Measurements from ENCODE around the gene VAMP4. TPM values are rescaled to one million over a fixed set of nuclear protein-coding genes. Genes with fewer than 3 reads are reported as not detected.

Gene VAMP4
- total and polyA plus RNA-seq, 2 experiments from 2014 or later, result 7.3 to 7.4 TPM

DNA sequence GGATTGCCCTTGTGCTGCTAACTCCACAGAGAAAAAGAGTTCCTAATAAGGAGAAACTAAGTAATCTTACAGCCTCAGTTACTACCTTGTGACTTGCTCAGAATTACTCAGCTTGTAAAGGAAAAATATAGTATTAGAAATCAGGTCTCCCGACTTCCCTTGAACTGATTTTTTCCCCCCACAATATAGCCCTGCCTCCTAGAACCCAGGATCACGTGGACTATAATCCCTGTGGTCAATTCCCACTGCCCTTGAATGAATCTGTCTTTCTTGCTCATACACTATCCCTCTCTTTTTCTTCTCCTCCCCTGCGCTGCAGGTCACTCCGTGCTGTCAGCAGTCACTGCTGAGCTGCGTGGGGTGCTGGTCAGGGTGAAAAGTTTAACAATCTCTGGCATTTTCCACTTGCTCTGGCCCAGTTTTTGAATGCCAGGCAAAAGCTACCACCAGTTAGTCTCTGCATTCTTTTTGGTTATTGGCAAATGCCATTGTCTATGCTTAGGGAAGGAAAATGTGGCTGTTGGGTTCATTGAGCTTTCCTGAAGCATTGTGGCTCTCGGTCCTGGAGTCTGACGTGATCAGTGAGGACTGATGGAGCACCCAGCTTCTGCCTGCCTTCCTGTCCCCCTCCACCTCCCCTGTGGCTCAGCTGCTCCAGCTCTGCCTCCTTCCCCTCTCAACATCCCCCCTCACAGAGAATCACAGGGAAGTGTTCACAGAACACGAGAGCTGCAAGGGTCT, 87.5 kb downstream of the VAMP4 start (continued):
- TF ChIP-seq, protein P1, sequence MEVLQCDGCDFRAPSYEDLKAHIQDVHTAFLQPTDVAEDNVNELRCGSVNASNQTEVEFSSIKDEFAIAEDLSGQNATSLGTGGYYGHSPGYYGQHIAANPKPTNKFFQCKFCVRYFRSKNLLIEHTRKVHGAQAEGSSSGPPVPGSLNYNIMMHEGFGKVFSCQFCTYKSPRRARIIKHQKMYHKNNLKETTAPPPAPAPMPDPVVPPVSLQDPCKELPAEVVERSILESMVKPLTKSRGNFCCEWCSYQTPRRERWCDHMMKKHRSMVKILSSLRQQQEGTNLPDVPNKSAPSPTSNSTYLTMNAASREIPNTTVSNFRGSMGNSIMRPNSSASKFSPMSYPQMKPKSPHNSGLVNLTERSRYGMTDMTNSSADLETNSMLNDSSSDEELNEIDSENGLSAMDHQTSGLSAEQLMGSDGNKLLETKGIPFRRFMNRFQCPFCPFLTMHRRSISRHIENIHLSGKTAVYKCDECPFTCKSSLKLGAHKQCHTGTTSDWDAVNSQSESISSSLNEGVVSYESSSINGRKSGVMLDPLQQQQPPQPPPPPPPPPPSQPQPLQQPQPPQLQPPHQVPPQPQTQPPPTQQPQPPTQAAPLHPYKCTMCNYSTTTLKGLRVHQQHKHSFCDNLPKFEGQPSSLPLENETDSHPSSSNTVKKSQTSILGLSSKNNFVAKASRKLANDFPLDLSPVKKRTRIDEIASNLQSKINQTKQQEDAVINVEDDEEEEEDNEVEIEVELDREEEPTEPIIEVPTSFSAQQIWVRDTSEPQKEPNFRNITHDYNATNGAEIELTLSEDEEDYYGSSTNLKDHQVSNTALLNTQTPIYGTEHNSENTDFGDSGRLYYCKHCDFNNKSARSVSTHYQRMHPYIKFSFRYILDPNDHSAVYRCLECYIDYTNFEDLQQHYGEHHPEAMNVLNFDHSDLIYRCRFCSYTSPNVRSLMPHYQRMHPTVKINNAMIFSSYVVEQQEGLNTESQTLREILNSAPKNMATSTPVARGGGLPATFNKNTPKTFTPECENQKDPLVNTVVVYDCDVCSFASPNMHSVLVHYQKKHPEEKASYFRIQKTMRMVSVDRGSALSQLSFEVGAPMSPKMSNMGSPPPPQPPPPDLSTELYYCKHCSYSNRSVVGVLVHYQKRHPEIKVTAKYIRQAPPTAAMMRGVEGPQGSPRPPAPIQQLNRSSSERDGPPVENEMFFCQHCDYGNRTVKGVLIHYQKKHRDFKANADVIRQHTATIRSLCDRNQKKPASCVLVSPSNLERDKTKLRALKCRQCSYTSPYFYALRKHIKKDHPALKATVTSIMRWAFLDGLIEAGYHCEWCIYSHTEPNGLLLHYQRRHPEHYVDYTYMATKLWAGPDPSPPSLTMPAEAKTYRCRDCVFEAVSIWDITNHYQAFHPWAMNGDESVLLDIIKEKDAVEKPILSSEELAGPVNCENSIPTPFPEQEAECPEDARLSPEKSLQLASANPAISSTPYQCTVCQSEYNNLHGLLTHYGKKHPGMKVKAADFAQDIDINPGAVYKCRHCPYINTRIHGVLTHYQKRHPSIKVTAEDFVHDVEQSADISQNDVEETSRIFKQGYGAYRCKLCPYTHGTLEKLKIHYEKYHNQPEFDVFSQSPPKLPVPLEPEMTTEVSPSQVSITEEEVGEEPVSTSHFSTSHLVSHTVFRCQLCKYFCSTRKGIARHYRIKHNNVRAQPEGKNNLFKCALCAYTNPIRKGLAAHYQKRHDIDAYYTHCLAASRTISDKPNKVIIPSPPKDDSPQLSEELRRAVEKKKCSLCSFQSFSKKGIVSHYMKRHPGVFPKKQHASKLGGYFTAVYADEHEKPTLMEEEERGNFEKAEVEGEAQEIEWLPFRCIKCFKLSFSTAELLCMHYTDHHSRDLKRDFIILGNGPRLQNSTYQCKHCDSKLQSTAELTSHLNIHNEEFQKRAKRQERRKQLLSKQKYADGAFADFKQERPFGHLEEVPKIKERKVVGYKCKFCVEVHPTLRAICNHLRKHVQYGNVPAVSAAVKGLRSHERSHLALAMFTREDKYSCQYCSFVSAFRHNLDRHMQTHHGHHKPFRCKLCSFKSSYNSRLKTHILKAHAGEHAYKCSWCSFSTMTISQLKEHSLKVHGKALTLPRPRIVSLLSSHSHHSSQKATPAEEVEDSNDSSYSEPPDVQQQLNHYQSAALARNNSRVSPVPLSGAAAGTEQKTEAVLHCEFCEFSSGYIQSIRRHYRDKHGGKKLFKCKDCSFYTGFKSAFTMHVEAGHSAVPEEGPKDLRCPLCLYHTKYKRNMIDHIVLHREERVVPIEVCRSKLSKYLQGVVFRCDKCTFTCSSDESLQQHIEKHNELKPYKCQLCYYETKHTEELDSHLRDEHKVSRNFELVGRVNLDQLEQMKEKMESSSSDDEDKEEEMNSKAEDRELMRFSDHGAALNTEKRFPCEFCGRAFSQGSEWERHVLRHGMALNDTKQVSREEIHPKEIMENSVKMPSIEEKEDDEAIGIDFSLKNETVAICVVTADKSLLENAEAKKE (CRISPR knock-in tag; IDR thresholded peaks at IDR 0.05), result no peak
- TF ChIP-seq EZH2 (IDR thresholded peaks at IDR 0.05; ENCODE audit: low read depth, unreplicated experiment), result no peak
- TF ChIP-seq, protein P2, sequence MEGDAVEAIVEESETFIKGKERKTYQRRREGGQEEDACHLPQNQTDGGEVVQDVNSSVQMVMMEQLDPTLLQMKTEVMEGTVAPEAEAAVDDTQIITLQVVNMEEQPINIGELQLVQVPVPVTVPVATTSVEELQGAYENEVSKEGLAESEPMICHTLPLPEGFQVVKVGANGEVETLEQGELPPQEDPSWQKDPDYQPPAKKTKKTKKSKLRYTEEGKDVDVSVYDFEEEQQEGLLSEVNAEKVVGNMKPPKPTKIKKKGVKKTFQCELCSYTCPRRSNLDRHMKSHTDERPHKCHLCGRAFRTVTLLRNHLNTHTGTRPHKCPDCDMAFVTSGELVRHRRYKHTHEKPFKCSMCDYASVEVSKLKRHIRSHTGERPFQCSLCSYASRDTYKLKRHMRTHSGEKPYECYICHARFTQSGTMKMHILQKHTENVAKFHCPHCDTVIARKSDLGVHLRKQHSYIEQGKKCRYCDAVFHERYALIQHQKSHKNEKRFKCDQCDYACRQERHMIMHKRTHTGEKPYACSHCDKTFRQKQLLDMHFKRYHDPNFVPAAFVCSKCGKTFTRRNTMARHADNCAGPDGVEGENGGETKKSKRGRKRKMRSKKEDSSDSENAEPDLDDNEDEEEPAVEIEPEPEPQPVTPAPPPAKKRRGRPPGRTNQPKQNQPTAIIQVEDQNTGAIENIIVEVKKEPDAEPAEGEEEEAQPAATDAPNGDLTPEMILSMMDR (conservative IDR thresholded peaks at IDR 0.05; ENCODE audit: low read depth in 2 of 2), result no peak

DNA sequence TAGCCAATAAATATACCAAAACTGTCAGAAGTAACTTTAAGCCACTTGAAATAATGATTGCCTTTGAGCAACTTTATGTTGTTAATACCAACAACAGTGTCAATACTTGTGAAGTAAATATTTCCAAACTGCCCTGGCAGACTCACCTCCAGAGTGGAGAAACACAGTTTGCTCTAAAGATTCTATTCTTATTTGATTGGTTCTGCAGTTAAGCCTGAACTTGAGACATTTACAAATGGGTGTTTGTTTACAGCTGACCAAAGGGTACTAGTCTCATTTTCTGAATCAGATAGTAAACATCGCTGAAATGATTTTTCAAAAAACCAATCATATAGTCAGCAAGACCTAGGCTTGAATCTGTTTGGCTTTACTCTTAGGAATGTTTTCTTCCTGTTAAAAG, 88.1 kb downstream of the VAMP4 start:
- peaks cover 13% of the 10 kb centered on the region for H3K4me1 Mint-ChIP-seq
- TF ChIP-seq ZNF114 (CRISPR knock-in tag; IDR thresholded peaks at IDR 0.05) (no peak), EZH2phosphoT487 (IDR thresholded peaks at IDR 0.05; ENCODE audit: unreplicated experiment) (no peak), NANOG (IDR thresholded peaks at IDR 0.05; ENCODE audit: borderline replicate concordance) (no peak), CREB1 (CRISPR knock-in tag; IDR thresholded peaks at IDR 0.05; ENCODE audit: low read depth) (no peak)
- TF ChIP-seq, protein P2 (conservative IDR thresholded peaks at IDR 0.05; ENCODE audit: low read depth in 2 of 2), result no peak

More for the DNA sequence above, 88.1 kb downstream of the VAMP4 start:
- H3K4me1 ChIP-seq (ENCODE audit: insufficient read depth), result peaks cover 5% of the 10 kb centered on the region
- no peak overlapping the region for H3K27ac Mint-ChIP-seq
- H3K36me3 ChIP-seq (ENCODE audit: insufficient read depth), result no peaks in the 10 kb centered on the region
- no peak overlapping the region for H3K27ac ChIP-seq (ENCODE audit: low read depth)
- H3K9me3 Mint-ChIP-seq, result no peaks in the 10 kb centered on the region
- no peaks in the 10 kb centered on the region for H3K9me2 ChIP-seq (ENCODE audit: insufficient read depth)
- H2AFZ ChIP-seq, result peak overlapping the region; percentile 98
- H4K20me1 ChIP-seq (replicated peaks; ENCODE audit: insufficient read depth), result no peaks in the 10 kb centered on the region
- H3K36me3 Mint-ChIP-seq (ENCODE audit: low read depth), result no peaks in the 10 kb centered on the region
- no peaks in the 10 kb centered on the region for H3K79me2 ChIP-seq (replicated peaks; ENCODE audit: insufficient read depth)
- no peaks in the 10 kb centered on the region for H3K27me3 ChIP-seq (ENCODE audit: insufficient read depth)
- no peaks in the 10 kb centered on the region for H3F3A ChIP-seq (replicated peaks; ENCODE audit: low read depth)
- no peak overlapping the region for H3K4me3 ChIP-seq
- ATAC-seq, result no peak
- no peak for DNase-seq (ENCODE audit: low spot score)
- peaks cover 3% of the 10 kb centered on the region for H3K27me3 Mint-ChIP-seq (ENCODE audit: insufficient read depth, low read depth, poor library complexity)
- no peak overlapping the region for H3K4me3 Mint-ChIP-seq
- no peak overlapping the region for H3K4me2 ChIP-seq

All from GM23338 (cell line).